OCI-LY3 (cell line): Measurements from ENCODE around the gene P2RY8.

Source experiments
- H2AFZ ChIP-seq: fragments of 200-600, 300-600 bp; shearing (Covaris generic); 2 replicates; pipeline ENCODE4 v1.6.0; 2014; ENCODE audit warnings: antibody characterized with exemption, low read depth, low read length
- H3K27ac ChIP-seq: fragments of 200-600, 300-600 bp; sonication (generic); 2 replicates; pipeline ENCODE4 v1.5.1; 2014; ENCODE audit warnings: mild to moderate bottlenecking, low read length, moderate library complexity, mixed read lengths
- H3K27me3 ChIP-seq: fragments of 200-600, 300-600 bp; sonication (generic); 2 replicates; pipeline ENCODE4 v1.6.1; 2014; ENCODE audit warnings: low read depth, low read length, mixed read lengths
- H3K36me3 ChIP-seq: fragments of 200-600, 300-600 bp; sonication (generic); replicated peaks from 2 replicates; pipeline ENCODE3; 2014; ENCODE audit warnings: low read depth, low read length, mixed read lengths
- H3K4me1 ChIP-seq: fragments of 300-600, 200-600 bp; sonication (generic); 2 replicates; pipeline ENCODE4 v1.6.1; 2014; ENCODE audit warnings: low read length, mixed read lengths
- H3K4me2 ChIP-seq: fragments of 200-600, 300-600 bp; sonication (generic); 2 replicates; pipeline ENCODE4 v1.6.1; 2014; ENCODE audit warnings: low read length, mixed read lengths
- H3K4me3 ChIP-seq: fragments of 300-600, 200-600 bp; sonication (generic); 2 replicates; pipeline ENCODE4 v1.5.1; 2014; ENCODE audit warnings: antibody characterized with exemption, mild to moderate bottlenecking, low read length, moderate library complexity
- H3K79me2 ChIP-seq: fragments of 300-600, 200-600 bp; shearing (Covaris generic); 2 replicates; pipeline ENCODE4 v1.6.1; 2014; ENCODE audit warnings: mild to moderate bottlenecking, low read length, mixed read lengths
- H3K9ac ChIP-seq: fragments of 300-600, 200-600 bp; shearing (Covaris generic); 2 replicates; pipeline ENCODE4 v1.6.0; 2014; ENCODE audit warnings: mild to moderate bottlenecking, low read length, moderate library complexity
- H3K9me3 ChIP-seq: fragments of 200-600, 300-600 bp; shearing (Covaris generic); 2 replicates; pipeline ENCODE4 v1.6.1; 2014; ENCODE audit warnings: low read length, mixed read lengths; ENCODE audit not compliant: insufficient read depth
- H4K20me1 ChIP-seq: fragments of 200-600, 300-600 bp; sonication (generic); 2 replicates; pipeline ENCODE4 v1.6.1; 2016; ENCODE audit warnings: low read length, mixed read lengths; ENCODE audit not compliant: insufficient read depth
- CTCF ChIP-seq: fragments of 200-600, 300-600 bp; sonication (generic); IDR thresholded peaks from 2 replicates; pipeline ENCODE4 v1.5.1; 2014; ENCODE audit warnings: antibody characterized with exemption, low read length, low read depth
- EZH2phosphoT487 ChIP-seq: fragments of 200-600 bp; shearing (Covaris generic); IDR thresholded peaks from 2 replicates; pipeline ENCODE4 v1.6.1; 2018; ENCODE audit warnings: antibody characterized with exemption, mixed run types, low read depth

The P2RY8 gene

GRCh38 chrX:1421433-1422134, 115.4 kb downstream of the P2RY8 start:
- Histone ChIP-seq H3K9me3 (peaks cover 25% of the 10 kb centered on the region), H3K4me1 (no peaks in the 10 kb centered on the region), H3K27ac (no peak overlapping the region), H2AFZ (no peak overlapping the region), H3K4me2 (no peak overlapping the region), H3K4me3 (no peak overlapping the region), H3K79me2 (no peaks in the 10 kb centered on the region), H3K36me3 (peaks cover 96% of the 10 kb centered on the region), H3K27me3 (no peaks in the 10 kb centered on the region), H4K20me1 (peaks cover 12% of the 10 kb centered on the region; the same call in 1 of the 2 replicates), H3K9ac (no peak overlapping the region)
- TF ChIP-seq EZH2phosphoT487 (no peak), CTCF (no peak)

- peaks cover 95% of the 10 kb centered on the region for H3K36me3 ChIP-seq
- H3K79me2 ChIP-seq, result no peaks in the 10 kb centered on the region
- no peaks in the 10 kb centered on the region for H3K27me3 ChIP-seq
- H3K4me1 ChIP-seq, result no peaks in the 10 kb centered on the region
- H3K4me3 ChIP-seq, result no peak overlapping the region
- H3K4me2 ChIP-seq, result no peak overlapping the region
- H4K20me1 ChIP-seq, result peaks cover 15% of the 10 kb centered on the region; the same call in 1 of the 2 replicates
- no peak overlapping the region for H3K9ac ChIP-seq
- H2AFZ ChIP-seq, result no peak overlapping the region
- no peak overlapping the region for H3K27ac ChIP-seq
- no peak for TF ChIP-seq EZH2phosphoT487
- H3K9me3 ChIP-seq, result peaks cover 25% of the 10 kb centered on the region
Observed at GRCh38 chrX:1420371-1420770, 116.6 kb downstream of the P2RY8 start.

GRCh38 chrX:1419545-1420355, 117.2 kb downstream of the P2RY8 start:
- Histone ChIP-seq H3K4me2 (no peak overlapping the region), H3K4me3 (no peak overlapping the region), H3K79me2 (no peaks in the 10 kb centered on the region), H3K9ac (no peak overlapping the region), H3K9me3 (peaks cover 25% of the 10 kb centered on the region), H3K27ac (no peak overlapping the region), H3K27me3 (no peaks in the 10 kb centered on the region), H2AFZ (no peak overlapping the region), H3K4me1 (no peaks in the 10 kb centered on the region), H3K36me3 (peaks cover 89% of the 10 kb centered on the region), H4K20me1 (peaks cover 15% of the 10 kb centered on the region; the same call in 1 of the 2 replicates)
- TF ChIP-seq CTCF, result no peak
- TF ChIP-seq EZH2phosphoT487, result no peak

GRCh38 chrX:1418901-1419544, 118.0 kb downstream of the P2RY8 start:
- TF ChIP-seq EZH2phosphoT487, result no peak
- TF ChIP-seq CTCF, result no peak
- Histone ChIP-seq H3K27me3 (no peaks in the 10 kb centered on the region), H3K79me2 (no peaks in the 10 kb centered on the region), H3K4me1 (no peaks in the 10 kb centered on the region), H3K4me2 (no peak overlapping the region), H3K9me3 (peaks cover 25% of the 10 kb centered on the region), H3K9ac (no peak overlapping the region), H3K36me3 (peaks cover 86% of the 10 kb centered on the region), H4K20me1 (peaks cover 18% of the 10 kb centered on the region), H3K27ac (no peak overlapping the region), H2AFZ (no peak overlapping the region), H3K4me3 (no peak overlapping the region)
